Stimulated activated CD8-positive, alpha-beta memory T cell treated with anti-CD3 and anti-CD28 coated beads, Interleukin-2, amount 100 ng/mL, for 48 hours (primary cell): ENCODE data around the gene ZNF26.

Experiments used
- DNase-seq, 2 donors: peaks; one replicate each; pipeline ENCODE4 v3.0.0-alpha.2; 2020; ENCODE audit warnings: low read depth in 2 of 2

ZNF26 gene

DNA sequence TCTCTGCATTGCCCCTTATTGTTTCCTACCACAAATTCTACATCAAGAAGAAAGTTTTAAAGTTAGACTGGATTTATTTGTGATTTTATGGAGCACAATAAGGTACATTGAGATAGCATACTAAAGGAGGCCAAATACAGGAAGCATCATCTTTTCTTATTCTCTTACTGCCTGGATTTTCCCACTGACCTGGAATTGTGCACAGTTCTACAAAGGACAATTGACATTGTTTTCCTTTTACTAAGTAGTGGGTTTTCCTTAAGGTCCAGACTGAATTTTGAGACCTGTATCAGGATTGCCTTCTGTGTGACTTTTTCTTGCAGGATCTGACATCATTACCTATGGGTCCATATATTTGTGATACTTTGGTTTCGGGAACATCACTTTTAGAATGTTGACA lies 75.8 kb downstream of the ZNF26 start:
- no peak for DNase-seq

DNA sequence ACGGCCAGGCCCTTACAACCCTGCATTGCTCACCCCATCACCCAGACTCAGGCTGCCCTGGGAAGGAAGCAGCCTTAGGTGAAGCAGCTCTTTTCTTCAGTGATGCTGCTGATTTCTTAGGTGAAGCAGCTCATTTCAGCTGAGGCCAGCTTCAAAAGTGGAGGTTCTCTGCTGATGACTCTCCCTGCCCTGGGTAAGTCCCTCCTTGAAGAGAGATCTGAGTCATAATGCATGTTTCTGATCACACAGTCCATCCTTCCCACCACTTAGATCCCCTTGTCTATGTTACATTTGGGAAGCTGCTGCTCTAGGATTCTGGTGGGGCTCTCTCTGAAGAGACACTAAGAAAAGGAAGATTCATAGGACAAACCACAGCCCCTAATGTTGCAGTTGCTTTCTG lies 77.4 kb downstream of the ZNF26 start:
- no peak for DNase-seq

DNA sequence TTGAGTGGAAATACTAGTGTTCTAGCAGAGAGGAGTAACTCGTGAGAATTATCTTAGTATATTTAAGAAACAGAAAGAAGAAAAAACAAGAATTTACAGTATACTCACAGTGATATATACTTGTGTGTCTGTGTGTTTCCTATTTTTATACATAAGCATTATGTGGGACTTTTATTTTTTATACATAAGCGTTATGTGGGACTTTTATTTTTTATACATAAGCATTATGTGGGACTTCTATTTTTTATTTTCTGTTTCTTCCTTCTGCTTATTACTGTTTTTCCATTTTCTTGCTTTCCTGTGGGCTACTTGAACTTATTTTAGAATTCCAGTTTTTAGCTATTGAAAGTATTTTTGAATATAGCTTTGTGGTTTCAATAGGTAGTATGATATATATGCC lies 87.7 kb downstream of the ZNF26 start:
- DNase-seq, result no peak
